Kidney glomerular epithelial cell (primary cell): Measurements from ENCODE around the gene ZBTB42.

ENCODE experiments used
- DNase-seq: peaks from one replicate; lab custom pipeline; 2025; lab: John Stamatoyannopoulos, UW

Gene ZBTB42

DNA sequence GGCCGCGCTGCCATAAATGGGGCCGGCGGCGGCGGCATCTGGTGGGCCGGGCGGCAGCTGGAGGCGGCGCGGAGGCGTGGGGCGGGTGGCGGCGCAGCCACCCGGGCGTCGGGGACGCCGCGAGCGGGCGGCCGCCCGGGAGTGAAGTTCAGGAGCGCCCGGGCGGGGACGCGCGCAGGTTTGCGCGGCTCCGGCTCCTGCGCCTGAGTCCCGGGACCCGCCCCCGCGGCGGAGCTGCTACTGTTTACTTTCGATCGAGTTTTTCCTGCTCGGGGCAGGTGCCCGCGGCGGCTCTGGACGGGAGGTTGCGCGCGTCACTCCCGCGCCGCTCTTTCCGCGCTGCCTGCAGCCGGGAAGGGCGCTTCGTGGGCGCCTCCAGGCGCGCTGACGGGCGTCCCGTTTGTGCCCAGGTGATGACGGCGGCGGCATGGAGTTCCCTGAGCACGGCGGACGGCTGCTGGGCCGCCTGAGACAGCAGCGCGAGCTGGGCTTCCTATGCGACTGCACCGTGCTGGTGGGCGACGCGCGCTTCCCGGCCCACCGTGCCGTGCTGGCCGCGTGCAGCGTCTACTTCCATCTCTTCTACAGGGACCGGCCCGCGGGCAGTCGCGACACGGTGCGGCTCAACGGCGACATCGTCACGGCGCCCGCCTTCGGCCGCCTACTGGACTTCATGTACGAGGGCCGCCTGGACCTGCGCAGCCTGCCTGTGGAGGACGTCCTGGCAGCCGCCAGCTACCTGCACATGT is at the start of gene ZBTB42:
ZBTB42 (plus strand) TSS at position 331 of the 749 bp plus-strand sequence; CDS start at position 428, 97 bp downstream.
- DNase-seq: peak; percentile 48

DNA sequence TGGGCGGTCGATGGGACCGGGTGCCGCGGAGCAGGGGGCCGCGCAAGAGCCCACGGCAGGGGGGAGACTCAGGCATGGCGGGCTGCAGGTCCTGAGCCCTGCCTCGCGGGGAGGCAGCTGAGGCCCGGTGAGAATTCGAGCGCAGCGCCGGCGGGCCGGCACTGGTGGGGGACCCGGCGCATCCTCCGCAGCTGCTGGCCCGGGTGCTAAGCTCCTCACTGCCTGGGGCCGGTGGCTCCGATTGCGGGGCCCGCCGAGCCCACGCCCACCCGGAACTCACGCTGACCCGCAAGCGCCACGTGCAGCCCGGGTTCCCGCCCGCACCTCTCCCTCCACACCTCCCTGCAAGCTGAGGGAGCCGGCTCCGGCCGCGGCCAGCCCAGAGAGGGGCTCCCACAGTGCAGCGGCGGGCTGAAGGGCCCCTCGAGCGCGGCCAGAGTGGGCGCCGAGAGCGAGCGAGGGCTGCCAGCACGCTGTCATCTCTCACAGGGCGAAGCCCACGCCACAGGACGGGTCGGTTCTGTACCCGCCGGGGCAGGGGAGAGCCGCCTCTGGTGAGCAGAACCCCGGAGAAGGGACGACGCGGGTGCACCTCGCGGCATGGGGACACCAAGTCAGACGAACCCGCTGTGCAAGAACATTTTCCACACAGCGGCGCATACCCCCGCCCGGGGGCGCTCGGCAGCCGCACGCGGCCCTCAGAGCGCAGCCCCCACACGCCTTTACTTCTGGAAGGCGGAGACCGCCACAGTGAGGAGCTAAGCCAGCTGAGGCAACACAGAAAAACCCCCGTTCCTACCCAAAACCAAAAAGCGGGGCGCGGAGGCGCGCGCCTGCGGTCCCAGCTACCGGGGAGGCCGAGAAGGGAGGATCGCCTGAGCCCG is 49.1 kb upstream of the ZBTB42 start:
- no peak for DNase-seq

DNA sequence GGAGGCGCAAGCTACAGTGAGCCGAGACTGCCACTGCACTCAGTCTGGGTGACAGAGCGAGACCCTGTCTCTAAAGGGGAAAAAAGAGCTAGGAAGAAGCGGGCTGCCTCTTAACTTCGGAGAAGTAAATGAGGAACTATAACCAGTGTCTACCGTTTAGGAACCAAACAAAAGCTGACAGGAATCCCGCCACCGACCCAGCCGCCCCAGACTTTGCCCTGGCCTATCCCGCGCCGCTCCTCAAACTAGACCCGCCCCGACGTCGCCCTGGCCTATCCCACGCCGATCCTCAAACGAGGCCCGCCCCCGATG is 48.5 kb upstream of the ZBTB42 start:
- no peak for DNase-seq

DNA sequence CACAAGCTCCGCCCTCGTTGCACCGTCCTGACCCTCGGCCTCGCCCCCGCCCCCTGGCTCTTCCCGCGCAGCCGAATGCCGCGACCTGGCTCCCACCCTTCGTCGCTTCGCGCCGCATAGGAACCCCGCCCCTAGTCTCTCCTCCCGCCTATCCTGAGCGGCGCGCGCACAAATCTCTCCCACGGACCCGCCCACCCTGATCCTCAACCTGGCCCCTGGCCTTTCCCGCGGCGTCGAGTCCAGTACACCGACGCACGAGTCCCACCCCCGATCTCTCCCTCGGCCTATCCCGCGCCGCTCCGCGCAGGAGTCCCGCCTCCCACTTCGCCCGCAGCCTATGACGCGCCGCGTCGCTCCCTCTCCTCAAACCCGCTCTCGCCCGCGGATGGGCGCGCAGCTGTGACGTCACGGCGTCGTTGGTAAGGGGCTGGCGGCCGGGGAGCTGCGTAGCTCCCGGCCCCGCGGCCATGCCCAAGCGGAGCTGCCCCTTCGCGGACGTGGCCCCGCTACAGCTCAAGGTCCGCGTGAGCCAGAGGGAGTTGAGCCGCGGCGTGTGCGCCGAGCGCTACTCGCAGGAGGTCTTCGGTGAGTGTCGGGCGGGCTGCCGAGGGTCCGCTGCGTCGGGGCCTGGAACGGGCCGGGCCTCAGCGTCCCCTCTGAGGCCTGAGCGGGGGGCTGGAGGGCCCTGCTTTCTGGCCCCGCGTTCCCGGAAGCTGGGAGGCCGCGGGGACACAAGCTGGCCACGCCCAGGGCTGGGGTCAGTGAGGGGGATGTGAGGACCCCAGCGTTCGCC is 48.0 kb upstream of the ZBTB42 start, which contains the start of gene SIVA1:
SIVA1 (plus strand) TSS at position 413 of the 793 bp plus-strand sequence; CDS start at position 468, 55 bp downstream.
- peak; percentile 96 for DNase-seq

DNA sequence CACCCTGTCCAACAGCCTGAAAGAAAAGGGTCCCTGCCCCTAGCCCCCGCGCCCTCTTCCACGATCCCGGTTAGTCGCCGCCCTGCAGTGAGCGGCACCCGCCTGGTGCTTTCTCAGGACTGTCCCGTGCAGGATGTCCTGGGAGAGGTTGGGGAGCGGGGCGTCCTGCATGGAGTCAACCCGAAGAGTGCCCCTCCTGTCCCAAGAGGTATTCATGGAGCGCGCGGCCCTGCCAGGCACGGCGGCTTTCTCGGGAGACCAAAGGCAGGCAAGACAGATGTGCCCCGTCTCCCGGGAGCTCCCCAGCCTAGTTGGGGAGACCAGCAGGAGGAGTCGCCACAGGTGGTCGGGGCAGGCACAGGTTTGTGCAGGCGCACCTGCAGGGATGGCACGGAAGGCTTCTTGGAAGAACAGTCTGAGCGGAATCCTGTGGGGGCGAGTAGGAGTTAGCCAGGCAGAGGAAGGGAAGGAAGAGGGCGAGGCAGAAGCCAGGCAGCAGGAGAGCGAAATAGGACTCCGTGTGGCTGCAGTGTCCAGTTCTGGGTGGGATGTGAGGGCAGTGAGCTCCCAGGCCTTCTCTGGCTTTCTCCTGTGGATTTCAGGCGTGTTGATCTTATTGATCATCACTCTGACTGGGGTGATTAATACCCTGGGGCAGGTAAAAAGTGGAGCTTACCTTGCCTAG is 47.2 kb upstream of the ZBTB42 start:
- no peak for DNase-seq

DNA sequence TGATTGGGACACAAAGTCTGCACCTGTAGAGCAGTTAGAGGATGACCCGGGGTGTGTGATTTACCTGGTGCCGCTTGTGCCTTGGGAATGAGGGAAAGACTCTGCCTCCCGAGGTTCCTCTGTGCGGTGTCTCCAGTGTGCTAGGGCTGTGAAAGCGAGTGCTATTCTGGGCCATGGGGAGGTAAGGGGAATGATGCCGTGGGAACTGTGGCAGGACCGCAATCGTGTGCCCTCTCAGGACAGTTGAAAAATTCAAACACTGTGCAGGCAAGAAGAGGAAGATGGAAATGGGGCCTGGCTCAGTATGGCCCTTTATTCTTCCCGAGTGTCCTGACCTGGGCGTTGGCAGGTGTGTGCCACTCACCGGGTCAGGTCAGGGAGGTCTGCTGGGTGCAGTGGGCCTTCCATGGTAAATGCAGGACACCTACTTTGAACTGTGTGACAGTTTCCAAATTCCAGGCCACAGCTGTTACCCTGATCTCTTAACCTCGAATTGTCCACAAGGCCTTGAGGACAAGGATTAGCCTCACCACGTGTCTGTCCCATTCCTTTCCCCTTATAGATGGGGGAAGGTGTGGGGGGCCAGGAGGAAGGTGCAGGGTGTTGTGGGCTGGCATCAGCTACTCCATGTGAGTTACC is 46.6 kb upstream of the ZBTB42 start:
- no peak for DNase-seq

DNA sequence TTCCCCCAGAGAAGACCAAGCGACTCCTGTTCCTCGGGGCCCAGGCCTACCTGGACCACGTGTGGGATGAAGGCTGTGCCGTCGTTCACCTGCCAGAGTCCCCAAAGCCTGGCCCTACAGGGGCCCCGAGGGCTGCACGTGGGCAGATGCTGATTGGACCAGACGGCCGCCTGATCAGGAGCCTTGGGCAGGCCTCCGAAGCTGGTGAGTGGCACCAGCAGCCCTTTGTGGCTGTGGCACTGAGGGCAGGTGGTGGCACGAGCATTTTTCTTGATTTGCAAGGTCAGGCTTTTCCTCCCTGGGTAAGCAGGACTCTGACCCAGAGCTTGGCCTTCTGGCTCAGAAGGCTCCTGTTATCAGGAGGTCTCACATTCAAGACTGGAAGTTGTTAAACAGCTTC is 45.3 kb upstream of the ZBTB42 start:
- no peak for DNase-seq

DNA sequence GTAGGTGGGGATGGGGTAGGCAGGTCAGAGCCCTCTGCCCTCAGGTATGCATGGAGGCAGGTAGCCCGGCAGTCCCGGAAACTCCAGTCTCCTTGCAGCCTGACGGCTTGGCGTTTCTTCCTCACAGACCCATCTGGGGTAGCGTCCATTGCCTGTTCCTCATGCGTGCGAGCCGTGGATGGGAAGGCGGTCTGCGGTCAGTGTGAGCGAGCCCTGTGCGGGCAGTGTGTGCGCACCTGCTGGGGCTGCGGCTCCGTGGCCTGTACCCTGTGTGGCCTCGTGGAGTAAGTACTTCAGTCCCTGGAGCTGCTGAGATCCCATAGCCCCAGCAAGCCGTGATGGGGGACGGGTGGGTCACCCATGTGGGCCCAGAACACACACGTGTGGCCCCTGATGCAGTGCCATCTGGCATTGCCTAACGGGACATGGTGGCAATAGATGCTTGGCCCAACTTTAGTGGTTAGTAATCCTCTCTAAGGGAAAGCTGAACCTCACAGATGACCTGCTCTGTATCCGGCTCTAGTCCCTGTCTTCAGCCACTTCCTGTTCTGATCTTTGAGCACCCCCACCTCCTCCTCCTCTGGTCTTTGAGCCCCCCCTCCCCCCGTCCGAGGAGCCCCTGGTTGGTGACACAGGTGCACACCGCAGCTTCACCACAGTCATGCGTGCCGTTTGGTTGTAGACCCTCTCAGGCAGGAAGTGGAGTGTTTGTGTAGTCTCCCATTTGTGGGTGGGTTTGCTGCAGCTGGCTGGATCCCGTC is 44.2 kb upstream of the ZBTB42 start:
- no peak for DNase-seq

DNA sequence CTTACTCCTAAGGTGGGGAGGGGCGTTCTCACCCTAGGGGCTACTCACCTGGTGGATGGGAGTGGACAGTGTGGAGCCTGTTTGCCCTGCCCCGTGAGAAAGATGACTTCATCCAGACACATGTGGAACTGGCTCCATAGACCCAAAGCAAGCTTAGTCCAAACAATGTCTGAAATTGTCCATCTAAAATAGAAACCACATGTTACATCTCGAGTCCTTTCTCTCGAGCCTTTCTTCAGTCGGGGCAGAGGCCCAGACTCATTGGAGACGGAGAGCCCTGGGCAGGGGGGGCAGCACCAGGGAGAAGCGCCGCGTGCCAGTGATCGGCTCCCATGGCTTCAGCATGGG is 43.7 kb upstream of the ZBTB42 start:
- DNase-seq: no peak

DNA sequence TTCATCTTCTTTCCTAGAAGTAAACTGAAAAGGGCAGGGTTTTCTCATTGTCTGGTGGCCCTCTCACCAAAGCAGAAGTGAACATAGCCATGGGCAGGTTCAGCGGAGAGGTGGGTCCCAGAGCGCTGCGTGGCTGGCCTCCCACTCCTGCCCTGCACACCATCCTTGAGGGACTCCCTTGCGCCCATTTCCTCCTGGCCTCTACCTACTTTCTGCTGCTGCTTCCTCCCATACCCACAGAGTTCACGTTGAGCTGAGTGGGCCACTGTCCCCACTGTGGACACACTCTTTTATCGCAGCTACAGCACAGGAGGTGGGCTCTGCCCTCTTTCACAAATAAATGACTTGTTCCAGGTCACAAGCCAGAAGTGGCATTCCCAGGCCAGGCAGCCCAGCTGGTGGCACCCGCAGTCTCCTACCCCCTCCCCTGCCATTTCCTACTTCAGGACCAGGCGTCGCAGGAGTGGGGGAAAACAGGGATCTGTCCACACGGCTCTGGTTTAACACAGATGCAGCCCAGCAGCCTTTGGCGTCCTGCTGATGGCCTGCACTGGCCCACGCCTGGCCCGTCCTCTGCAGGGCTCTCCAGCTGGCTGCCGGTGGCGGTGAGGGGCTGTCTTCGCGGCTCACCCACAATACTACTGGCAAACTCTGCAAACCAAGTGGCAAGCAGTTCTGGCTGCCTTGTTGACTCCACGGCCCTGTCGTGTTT is 43.1 kb upstream of the ZBTB42 start:
- no peak for DNase-seq

DNA sequence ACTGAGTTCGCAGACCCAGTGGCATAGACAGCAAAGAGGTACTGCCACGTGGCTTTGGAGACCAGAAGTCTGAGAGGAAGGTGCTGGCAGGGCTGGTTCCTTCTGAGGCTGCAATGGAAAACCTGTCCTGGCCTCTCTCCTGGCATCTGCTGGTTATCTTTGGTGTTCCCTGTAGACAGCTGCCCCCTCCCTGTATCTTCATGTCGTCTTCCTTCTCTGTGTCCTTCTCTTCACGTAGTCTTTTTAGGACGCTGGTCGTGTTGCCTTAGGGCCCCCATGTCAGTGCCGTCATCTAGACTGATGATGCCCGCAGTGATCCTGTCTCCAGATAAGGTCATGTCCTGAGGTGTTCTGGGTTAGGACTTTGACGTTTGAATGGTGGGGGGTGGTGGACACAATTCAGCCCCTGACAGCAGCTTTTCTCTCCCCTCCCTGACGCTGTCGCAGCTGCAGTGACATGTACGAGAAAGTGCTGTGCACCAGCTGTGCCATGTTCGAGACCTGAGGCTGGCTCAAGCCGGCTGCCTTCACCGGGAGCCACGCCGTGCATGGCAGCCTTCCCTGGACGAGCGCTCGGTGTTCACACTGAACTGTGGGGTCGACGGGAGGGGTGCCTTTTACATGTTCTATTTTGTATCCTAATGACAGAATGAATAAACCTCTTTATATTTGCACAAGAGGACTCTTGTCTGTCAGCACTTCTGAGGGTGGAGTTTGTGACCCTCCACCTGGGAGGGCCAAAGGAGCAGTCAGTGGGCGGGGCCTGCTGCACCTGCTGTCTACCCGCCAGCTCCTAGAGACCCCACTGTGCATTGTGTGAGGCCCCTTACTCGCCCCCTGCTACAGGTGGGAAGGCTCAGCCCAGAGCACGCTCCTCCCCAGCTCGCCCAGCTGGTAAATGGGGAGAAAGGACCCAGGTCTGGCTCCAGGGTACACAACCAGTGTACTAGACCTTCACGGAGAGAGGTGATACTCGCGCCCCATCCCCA is 41.6 kb upstream of the ZBTB42 start:
- no peak for DNase-seq

DNA sequence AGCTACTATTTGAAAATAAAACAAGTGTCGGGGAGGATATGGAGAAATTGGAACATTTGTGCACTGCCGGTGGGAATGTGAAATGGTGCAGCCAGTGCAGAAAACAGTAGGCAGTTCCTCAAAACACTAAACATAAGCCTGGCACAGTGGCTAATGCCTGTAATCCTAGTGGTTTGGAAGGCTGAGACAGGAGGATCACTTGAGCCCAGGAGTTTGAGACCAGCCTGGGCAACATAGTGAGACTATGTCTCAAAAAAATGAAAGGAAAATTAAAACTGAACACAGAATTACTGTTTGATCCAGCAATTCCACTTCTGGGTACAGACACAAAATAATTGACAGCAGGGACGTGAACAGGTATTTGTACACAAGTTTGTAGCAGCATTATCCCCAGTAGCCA is 35.4 kb upstream of the ZBTB42 start:
- DNase-seq: no peak

DNA sequence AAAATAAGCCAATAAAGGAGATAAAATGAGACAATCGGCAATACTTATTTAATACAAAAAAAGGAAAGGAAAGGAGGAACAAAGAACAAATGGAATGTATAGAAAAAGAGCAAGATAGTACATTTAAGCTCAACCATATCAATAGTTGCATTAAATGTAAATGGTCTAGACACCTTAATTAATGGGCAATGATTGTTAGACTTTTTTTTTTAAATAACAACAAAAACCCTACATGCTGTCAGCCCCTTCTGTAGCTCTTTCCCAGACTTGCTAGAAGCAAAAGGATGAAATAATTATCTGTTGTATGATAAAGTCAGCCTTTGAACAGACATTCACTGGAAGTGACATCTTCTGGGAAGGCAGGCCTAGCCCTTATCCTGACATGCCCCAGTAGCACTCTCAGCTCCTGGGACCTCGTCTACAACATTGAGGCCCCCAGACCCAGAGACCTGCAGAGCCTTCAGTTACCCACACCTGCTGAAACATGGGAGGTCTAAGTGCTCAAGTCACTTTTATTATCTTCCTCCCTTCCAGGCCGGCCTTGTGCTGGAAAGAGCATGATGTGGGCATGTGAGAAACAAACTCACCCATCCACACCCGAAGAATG is 34.5 kb upstream of the ZBTB42 start:
- DNase-seq: no peak

DNA sequence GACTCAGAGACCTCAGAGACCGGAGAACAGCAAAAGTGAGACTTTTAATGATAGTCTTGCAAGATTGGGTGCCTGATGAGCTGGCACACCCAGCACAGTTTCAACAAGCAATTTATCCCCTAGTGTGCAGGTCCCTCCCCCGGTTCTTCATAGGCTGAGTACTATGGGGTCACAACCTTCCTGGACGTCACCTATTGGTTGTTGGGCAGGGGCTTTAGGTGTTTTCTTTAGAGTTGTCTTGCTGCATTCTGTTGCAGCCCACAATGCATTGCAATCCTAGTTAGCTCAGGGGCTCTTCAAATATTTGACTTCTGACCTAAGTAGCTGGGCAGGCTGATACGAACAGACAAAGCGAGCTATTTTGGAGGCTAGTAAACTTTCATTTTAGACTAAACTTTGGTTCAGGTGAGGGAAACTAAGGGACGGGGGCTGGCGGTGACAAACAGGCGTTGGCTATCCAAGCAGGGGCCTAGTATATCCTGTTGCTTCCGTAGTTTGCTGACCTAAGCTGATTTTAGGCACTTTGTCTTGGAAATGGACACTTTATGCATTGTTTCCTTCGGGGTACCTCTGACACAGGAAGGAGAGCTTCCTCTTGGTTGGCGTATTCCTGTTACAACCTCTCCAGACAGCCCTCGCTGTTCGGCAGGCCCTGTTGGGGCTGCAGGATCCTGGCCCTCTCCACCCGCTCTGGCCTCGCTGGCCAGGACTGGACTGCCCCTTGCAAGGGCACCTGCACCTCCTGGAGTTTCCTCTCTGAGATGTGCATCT is 33.9 kb upstream of the ZBTB42 start:
- no peak for DNase-seq

DNA sequence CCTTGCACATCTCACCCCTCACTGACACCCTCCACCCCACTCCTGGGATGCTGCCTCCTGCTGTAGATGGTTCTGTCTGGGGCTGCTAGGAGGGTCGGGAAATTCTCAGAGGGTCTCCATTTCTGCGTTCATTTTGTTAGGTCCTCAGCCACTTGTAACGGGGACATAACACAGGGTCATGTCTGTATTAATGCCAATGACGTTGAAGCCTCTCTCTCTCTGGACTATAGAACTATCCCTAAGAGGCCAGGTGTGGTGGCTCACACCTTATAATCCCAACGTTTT is 33.3 kb upstream of the ZBTB42 start:
- DNase-seq: no peak

DNA sequence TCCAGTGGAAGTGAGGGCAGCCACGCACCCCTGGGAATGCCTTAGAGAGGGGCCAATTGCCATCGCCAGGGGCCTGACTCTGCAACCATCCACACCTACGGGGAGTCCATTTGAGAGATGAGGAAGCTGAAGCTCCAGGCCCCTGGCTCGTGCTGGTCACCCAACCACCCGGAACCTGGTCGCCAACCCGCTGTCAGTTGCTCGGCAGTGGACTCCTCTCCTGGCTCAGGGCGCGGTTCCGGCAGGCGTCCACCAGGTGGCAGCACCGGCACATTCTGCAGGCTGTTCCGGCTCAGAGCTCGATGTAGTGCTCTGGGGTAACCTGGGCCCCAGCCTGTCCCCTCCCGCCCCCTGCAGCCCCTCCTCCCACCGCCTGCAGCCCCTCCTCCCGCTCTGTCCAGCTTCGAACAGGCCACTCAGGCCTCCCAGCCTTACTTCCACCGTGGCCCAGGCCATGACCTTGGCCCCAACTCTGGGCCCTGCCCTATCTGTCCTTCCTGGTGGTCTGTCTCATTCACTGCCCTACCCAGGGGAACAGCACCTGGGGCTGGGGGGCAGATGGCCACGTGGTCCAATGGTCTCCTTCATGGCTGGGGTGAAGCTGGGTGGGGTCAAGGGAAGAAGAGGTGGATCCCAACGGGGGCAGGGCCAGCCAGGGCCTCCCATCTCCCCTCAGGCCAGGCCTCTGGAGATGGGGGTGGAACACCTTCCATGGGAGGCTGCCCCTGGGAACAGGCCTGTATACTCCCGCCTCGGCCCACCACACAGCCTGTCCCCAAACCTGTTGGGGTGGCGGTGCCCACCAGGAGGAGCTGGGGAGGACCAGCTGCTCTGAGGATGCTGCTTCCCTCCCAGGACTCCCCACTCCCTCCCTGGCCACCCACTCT is 32.2 kb upstream of the ZBTB42 start:
- peak; percentile 51 for DNase-seq
